LNCAP (cell line): ENCODE data around the gene SACM1L.

Experiments
- CTCF ChIP-seq: fragments of 450-650 bp; IDR thresholded peaks from 2 replicates; pipeline ENCODE4 v1.5.1; 2017; ENCODE audit warnings: mild to moderate bottlenecking

SACM1L gene

GRCh38 chr3:45701172-45701867 lies 12.1 kb downstream of the SACM1L start:
- no peak for TF ChIP-seq CTCF

- no peak for TF ChIP-seq CTCF
Observed at GRCh38 chr3:45704301-45704943, 15.2 kb downstream of the SACM1L start.

GRCh38 chr3:45705839-45706808 lies 16.9 kb downstream of the SACM1L start:
- TF ChIP-seq CTCF: no peak

GRCh38 chr3:45711931-45712330 lies 22.7 kb downstream of the SACM1L start:
- TF ChIP-seq CTCF: no peak

- TF ChIP-seq CTCF: no peak
Observed at GRCh38 chr3:45712434-45713110, 23.4 kb downstream of the SACM1L start.

- TF ChIP-seq CTCF: no peak
Observed at GRCh38 chr3:45715945-45716344, 26.7 kb downstream of the SACM1L start.

- TF ChIP-seq CTCF: no peak
Observed at GRCh38 chr3:45716790-45717336, 27.7 kb downstream of the SACM1L start.
